Endometrium (tissue), 2 donors: ENCODE results near the gene SDK2.

Experiments used
- FAIRE-seq: peaks from 2 replicates; lab custom pipeline; 2012; peaks lifted over from hg19 to GRCh38; lab: Jason Lieb, UNC
- donor health status: control.
- donor health status: control.

The SDK2 gene

DNA sequence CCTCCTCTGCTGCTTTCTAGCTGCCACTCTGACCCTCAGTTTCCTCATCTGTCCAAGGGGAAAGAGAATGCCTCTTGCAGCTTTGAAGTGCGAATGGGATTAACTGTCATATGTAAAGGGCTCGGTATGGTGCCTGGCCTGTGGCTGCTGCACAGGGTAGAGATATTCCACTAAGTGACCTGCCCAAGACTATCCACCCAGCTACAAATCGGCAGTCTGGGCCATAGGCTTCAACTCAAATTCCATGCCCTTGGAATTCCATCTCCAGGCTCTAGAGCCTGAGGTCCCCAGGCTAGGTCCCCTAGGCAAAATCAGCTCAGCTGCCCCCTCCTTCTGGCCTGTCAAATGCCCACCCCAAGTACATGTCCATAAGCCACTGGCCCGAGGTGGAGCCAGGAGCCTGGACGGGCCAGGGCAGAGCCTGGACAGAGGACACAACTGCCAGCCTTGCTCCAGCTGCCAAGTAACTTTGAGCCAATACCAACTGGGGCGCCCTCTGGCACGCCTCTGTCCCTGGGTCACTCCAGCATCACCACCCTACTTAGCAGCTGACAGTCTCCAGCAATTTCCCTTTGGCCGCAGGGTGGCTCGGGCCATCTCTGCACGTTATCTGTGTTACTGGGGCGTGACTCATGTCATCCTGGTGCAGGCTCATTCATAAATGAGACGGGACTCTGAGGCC is 57.2 kb downstream of the SDK2 start:
- FAIRE-seq: no peak

GRCh38 chr17:73586275-73586832 is 57.9 kb downstream of the SDK2 start:
- FAIRE-seq: no peak

DNA sequence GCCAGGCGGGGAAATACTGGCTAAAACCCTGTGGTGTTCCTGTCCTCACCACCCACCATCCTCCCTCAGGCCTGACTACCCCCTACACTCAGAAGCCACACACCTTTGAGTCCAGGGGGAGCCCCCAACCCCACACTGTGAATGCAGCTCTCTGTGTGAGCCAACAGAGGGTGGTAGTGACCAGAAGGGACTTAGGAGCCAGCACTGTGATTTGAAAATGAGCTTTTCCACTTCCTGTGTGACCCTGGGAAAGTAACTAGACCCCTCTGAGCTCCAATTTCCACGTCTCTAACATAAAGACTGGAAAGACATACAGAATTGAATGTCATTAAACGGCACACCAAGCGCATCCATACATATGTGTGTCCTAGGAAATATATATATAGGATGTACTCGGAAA is 58.7 kb downstream of the SDK2 start:
- no peak for FAIRE-seq

DNA sequence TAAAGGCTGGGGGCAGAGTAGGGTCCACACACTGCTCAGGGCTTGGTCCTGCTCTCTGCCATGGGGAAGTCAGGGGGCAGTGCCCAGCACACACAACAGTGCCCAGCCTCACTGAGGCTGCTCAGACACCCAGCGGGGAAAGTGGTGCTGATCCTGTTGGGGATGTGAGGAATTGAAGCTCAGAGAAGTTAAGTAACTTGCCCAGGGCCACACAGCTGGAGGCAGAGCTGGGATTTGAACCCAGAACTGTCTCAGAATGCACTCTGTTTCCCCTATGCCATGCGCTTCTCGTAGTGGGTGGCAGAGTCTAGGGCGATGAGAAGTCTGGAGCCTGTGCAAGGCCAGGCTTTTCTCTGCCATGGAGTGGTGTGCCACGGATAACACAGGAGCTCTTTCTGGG is 59.3 kb downstream of the SDK2 start:
- FAIRE-seq: no peak

GRCh38 chr17:73584049-73584448 is 60.2 kb downstream of the SDK2 start:
- no peak for FAIRE-seq

- no peak for FAIRE-seq
These were observed 61.4 kb downstream of the SDK2 start for GRCh38 chr17:73582821-73583220.

- FAIRE-seq: no peak
These were observed 61.9 kb downstream of the SDK2 start for GRCh38 chr17:73582359-73582758.

DNA sequence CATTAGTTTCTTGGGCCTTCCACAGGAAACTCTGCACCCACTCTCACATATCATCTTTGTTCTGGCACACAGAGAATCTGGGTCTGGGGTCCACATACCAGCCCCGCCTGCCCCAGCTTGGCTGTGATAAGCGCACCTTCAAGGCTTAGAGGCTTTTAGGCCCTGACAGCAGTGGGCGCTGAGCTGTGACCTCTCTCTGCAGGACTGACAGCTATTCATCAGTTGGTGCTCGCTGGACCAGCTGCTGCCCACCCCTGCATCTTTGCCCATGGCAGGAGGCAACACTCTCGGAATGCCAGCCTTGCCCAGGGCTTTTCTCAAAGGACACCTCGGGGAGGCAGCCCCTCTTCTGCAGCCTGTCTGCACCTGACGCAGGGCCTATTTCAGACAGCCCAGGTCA is 62.9 kb downstream of the SDK2 start:
- FAIRE-seq: no peak

DNA sequence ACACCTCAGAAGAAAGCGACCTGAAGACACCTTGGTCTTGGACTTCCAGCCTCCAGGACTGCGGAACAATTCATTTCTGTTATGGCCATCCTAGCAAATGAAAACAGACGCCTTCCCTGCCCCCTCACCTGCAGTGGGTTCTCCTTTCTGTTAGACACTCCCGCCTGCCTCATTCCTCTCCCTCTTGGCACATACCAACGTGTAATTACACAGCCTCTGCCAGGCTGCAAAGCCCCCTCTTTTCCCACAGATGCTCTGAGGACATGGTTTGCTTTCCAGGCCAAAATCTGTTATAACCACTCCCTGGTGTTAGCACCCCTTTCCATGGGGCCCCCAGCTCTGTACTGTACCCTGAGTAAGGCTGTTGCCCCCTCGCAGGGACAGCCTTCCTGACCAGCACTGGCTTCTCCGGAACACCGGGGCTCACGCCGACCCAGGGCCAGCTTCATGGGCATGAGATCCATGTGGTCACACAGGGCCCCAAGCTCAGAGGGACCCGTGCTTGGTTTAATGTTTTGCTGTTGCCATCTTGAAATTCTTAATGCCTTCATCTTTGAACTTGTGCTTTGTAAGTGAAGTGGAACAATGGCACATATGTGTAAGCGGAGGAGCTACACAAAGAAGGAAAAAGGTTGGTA is 64.1 kb downstream of the SDK2 start:
- no peak for FAIRE-seq

DNA sequence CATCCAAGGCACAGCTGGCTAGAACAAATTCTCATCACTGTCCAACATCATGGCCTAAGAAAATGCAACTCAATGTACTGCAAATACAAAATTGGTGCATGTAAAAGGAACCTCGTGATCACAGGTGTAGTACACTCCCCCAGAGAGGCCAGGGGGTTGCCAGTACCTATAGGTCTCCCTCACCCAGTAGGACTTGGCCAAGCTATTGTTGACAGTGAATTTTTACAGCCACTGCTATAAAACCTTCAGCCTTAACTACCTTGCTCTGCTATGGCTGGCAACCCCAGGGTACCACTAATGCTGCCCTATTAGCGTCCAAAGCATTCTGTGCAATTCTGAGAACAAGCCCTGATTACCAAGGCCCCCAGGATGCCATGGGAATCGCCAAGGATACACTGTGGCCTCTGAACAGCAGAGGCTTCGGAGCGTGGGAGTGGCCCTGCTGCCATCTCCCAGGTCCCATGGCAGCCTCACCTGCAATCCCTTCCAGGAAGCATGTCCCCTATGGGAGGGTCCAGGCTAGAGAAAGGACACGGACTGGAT is 67.6 kb downstream of the SDK2 start:
- no peak for FAIRE-seq

DNA sequence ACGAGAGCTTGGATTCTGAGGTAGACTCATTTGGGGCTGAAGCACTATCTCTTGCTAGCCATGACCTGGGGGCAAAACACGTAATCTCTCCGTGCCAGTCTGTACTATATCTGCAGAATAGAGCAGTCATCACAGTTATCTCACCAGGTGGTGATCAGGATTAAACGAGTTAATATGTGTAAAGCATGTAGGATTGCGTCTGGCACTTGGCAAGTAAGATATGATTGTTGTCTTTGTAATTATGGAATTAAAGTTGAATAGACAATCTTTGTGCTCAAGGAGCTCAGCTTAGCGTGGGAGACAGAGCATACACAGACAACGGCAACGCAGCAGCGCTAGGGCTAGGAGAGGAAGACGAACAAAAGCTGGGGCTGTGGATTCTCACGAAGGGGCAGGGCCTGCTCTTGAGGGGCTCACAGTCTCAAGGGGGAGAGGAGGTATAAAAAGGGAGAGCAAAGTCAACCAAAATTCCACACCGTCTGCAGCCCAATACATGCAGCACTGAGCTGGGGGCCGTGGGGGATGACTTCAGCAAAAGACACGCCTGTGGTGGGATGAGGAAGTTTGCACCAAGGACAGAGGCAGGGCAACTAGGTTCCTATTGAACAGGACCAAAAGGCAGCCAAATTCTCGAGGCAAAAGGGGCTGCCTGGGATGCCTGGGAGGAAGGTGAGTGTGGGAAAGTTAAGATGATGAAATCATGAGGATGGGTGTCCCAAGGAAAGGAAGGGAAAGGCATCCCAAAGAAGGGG is 68.6 kb downstream of the SDK2 start:
- no peak for FAIRE-seq

- FAIRE-seq: no peak
These were observed 72.6 kb downstream of the SDK2 start for GRCh38 chr17:73571511-73572130.

DNA sequence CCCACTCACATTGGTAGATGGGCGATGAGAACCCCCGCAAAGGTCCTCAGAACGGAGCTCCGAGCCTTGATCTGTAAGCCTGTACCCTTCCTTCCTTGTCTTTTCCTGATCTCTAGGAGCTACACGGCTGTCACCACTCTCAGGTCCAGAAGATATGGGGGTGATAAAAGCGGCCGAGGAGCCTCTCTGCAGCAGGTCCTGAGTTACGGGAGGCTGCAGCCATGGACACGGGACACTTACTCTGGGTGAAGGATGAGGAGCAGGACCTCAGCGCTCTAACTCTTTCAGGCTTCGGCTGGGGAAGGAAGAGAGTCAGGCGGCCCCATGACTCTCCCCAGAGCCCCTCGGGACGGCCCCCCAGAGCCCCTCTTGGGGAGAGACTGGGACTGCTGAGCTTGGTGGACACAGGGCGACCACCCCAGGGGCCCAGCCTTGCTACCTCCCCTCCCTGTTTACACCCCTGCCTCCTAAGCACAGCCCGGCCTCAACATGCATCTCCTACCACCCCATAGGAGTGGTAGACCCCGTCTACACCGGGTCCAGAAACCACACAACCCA is 74.4 kb downstream of the SDK2 start:
- no peak for FAIRE-seq

DNA sequence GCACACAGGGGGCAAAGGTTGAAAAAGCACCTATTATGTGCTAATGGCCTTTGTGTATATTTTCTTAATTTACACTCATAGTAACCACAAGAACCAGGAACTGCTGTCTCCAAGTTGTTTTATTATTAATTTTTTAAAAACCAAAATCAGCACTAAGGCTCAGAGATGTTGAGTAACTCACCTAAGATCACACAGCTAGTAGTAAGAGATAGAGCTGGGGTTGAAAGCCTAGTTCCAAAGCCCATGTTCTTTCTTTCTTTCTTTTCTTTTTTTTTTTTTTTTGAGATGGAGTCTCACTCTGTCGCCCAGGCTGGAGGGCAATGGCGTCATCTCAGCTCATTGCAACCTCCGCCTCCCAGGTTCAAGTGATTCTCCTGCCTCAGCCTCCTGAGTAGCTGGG is 75.3 kb downstream of the SDK2 start:
- no peak for FAIRE-seq

- FAIRE-seq: no peak
These were observed 77.1 kb downstream of the SDK2 start for GRCh38 chr17:73566905-73567782.

DNA sequence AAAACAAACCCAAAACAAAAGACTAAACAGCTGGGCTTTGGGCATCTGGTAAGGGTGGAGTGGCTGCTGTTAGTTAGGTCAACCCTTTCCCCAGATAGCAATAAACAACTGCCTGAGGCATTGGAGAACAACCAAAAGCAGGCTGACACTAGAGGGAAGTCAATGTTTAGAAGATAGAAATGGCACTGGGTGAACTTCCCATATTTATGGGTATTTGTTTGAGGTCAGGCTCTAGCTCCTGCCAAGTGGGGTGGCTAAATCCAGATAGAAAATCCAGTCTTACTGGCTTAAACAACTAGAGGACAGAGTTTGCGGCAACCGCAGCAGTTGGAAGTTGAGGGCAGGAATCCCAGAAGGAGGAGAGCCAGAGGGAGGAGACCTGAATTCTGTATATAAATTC is 79.4 kb downstream of the SDK2 start:
- peak; percentile 90 for FAIRE-seq

- no peak for FAIRE-seq
These were observed 81.3 kb downstream of the SDK2 start for GRCh38 chr17:73562896-73563295.

DNA sequence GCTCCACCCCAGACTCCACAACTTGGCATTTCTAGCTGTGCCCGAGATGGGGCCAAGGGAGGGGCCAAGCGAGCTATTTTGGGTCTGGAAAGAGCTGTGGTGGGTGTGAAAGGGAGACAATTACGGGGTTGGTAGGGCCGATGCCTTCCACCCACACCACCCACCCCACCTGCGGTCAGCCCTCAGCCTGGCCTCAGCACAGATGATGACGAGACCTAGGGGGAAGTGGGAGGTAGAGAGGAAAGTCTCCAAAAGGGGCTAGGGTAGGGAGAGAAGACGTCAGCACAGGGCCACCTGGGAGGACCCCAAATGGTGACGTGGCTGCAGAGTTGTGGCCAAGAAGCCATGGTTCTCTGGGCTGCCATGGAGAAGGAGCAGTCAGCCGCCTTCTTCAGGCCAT is 83.1 kb downstream of the SDK2 start:
- no peak for FAIRE-seq

DNA sequence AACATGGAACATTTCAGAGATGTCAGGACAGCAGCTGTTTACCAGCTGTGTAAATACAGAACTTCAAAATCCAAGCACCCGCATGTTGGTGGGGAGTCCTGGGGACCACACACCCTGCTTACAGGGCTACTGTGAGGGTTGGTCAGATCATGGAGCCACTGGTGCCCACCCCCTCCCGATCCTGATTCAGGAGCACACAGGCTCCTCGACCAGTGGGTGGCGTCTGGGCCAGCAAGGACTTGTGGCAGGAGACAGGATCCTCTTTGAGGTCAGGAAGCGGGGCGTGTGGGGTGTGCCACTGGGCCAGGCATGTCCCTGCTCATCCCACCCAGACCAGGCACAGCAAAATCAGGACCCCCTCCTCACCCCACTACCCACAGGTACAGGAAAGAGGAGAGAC is 83.6 kb downstream of the SDK2 start:
- FAIRE-seq: no peak

- no peak for FAIRE-seq
These were observed 84.7 kb downstream of the SDK2 start for GRCh38 chr17:73559532-73559931.
